GM10248 (cell line): ENCODE results near the gene HDHD5.

Experiments used
- CTCF ChIA-PET: fragments of 300-600 bp; sonication (Branson Sonifier 250); formaldehyde crosslinking; extraction: SDS; loops from one replicate; lab custom pipeline; 2021; ENCODE audit warnings: antibody characterized with exemption; lab: Yijun Ruan, JAX
- POLR2A ChIA-PET: fragments of 350-650 bp; sonication (Branson Sonifier 250); formaldehyde crosslinking; extraction: SDS; loops from one replicate; lab custom pipeline; 2020; ENCODE audit warnings: antibody characterized with exemption; lab: Yijun Ruan, JAX
- DNase-seq: peaks from one replicate; pipeline ENCODE4 v3.0.0; 2012; ENCODE audit errors: extremely low spot score
- TF ChIP-seq, protein P1 (sequence below): IDR thresholded peaks from 2 replicates; pipeline ENCODE4 v1.5.1; 2012; ENCODE audit warnings: mild to moderate bottlenecking, low read depth; ENCODE audit errors: extremely low read depth, missing control alignments, control extremely low read depth

Gene HDHD5

DNA sequence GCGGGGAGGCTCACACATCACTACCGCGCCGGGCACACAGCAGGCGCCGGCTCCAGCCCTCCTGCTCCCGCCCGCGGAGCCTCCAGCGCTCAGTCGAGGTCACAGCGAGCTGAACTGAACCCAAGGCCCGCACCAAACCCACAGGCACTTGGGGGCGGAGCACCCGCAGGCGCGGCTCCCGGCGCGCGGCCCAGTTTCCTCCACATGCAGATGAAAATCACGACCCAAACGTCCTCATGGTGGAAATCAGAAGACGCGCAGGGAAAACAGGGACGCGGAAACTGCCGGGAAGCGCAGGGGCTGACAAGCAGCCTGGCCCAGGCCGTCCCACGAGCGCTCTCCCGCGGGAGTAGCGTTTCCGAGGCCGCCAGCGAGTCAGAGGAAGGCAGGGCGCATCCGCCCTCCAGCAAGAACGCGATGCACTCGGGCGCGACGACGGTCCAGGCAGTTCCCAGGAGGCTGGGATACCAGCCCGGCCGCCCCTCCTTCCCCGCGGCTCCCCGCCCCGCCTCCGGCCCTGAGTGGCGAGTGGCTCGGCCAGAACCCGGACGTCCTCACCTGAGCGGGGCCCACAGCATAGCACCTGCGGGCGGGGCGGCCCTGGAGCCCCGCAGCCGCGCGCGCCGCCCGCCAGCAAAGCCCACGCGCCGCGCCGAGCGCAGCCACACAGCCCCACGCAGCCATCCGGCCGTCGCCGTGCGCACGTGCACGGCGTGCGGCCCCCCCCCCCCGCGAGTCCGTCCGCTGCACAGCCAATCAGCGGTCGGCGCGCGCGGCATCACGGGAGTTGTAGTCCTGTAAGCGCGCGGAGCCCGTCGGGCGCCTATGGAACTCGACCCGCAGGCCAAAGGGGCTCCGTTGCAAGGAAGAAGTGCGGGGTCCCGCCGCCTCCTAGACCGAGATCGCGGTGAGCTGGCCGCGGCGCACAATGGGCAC, at the start of gene HDHD5:
TSS of gene HDHD5 (minus strand) at position 710 of the 936 bp plus-strand sequence. CDS start at position 684, 26 bp downstream.
- peak; percentile 94 for DNase-seq
- CTCF ChIA-PET = interaction anchor here (1.1 to 11.4 kb wide), 5 partner anchors 10 to 343 kb away, joined by 3 to 137 read pairs (median 6); no protein-coding TSS in a partner anchor
- POLR2A ChIA-PET = no interaction called here
- TF ChIP-seq, protein P1, sequence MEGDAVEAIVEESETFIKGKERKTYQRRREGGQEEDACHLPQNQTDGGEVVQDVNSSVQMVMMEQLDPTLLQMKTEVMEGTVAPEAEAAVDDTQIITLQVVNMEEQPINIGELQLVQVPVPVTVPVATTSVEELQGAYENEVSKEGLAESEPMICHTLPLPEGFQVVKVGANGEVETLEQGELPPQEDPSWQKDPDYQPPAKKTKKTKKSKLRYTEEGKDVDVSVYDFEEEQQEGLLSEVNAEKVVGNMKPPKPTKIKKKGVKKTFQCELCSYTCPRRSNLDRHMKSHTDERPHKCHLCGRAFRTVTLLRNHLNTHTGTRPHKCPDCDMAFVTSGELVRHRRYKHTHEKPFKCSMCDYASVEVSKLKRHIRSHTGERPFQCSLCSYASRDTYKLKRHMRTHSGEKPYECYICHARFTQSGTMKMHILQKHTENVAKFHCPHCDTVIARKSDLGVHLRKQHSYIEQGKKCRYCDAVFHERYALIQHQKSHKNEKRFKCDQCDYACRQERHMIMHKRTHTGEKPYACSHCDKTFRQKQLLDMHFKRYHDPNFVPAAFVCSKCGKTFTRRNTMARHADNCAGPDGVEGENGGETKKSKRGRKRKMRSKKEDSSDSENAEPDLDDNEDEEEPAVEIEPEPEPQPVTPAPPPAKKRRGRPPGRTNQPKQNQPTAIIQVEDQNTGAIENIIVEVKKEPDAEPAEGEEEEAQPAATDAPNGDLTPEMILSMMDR = no peak

DNA sequence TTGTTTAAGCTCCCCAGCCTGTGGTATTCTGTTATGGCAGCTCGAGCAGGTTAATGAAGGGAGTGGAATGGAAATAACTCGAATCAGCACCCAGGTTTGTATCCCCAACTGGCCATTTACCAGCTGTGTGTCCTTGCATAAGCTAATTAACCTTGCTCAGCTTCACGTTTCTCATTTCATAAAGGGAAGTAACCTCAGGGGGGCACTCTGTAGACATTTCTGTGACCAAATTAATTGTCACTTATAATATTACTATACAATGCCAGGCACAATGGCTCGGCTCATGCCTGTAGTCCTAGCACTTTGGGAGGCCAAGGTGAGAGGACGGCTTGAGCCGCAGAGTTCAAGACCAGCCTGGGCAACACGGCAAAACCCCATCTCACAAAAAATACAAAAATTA, 46.4 kb upstream of the HDHD5 start:
- TF ChIP-seq, protein P1 = peak; percentile 46
- ChIA-PET CTCF (interaction anchor here (0.6 to 1.9 kb wide), 13 partner anchors 9 to 303 kb away, joined by 3 to 25 read pairs (median 3); partner anchors contain the start of gene ADA2), POLR2A (no interaction called here)
- DNase-seq = no peak

- TF ChIP-seq, protein P1 = no peak
- no peak for DNase-seq
- ChIA-PET CTCF (interaction anchor here (3.6 kb wide), 1 partner anchor 30 kb away, joined by 22 read pairs; no protein-coding TSS in a partner anchor), POLR2A (no interaction called here)
Observed at GRCh38 chr22:17201285-17201945, 42.3 kb upstream of the HDHD5 start.

DNA sequence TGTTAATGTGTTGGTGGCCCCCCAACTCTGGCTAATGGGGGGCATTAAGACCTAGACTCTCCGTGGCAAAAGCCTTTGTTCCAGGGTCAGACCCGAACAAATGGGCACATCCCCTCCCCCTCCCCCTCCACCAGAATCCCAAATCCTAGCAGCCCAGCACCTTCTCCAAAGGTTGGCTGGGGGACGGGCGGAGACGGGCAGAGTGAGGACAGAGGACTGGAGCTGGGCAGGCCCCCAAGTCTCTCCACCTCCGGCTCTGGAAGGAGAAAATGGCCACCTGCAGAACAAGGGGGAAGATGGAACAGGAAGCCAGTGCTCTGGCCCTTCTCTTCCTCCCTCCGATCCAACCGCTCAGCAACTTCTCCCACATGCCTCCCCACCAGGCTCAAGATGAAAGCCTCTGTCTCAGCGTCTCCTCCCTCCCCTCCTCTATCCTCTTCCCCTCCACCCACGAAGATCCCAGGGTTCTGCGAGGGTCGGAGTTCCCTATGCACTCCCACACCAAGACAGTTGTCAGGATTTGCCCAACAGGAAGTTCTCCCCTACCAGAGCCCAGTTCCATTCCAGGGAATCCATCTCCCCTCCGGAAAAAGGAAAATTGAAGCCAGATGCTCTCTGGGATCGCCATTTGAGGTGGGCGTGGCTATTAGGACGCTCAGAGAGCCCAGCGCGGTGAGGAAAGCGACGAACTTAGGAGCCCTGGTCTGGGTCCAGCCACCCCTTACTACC, 40.1 kb upstream of the HDHD5 start:
- TF ChIP-seq, protein P1 = no peak
- ChIA-PET POLR2A (no interaction called here), CTCF (interaction anchor here (1.0 to 1.4 kb wide), 3 partner anchors 8 to 27 kb away, joined by 3 to 5 read pairs (median 3); no protein-coding TSS in a partner anchor)
- DNase-seq = no peak

DNA sequence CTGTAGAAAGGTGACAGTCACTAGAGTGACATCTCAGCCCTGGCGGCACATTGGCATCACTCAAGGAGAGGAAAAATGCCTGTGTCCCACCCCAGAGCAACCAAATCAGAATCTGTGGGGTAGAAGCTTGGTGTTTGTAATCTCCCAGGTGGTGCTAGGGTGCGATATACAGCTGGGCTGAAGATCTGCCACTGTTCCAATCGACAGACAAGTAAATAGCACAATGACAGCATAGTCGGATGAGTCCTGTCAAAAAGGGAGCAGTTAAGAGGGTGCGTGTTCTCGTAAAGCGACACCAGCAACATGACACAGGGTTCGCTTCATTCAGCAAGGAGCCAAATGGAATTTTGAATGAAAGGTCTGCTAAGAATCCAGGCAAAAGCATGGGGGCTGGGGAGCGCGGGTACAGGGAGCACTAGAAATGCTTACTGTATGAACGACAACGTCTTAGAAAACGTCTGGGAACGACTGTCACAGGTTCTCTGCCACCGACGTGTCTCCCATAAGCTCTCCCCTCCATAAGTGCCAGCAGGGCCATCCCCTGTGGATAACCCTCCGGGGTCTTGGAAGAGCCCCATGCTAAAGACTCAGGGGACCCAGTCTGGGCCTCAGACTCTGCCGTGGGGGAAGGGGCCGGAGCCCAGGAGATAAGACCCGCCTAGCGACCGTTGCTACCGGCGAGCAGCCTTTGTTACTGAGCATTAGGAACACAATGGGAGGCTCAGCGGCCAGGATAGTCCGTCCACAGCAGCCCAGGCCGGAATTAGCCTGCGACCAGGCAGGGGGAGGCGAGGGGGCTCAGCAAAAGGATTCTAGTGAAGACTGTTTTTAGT, 39.3 kb upstream of the HDHD5 start:
- TF ChIP-seq, protein P1 = no peak
- ChIA-PET POLR2A (no interaction called here), CTCF (no interaction called here)
- no peak for DNase-seq
